CD14-positive monocyte (primary cell): ENCODE measurements around the gene ADIRF. TPM values are rescaled to one million over a fixed set of nuclear protein-coding genes. Genes with fewer than 3 reads are reported as not detected.

ENCODE experiments used
- DNase-seq, 3 donors: peaks; one replicate each; pipeline ENCODE4 v3.0.0-alpha.2; 2011 to 2022
- H2AFZ ChIP-seq: 2 replicates; pipeline ENCODE4 v1.6.0; 2012; ENCODE audit warnings: mild to moderate bottlenecking, low read depth, low read length, inconsistent platforms; ENCODE audit not compliant: insufficient read depth, poor library complexity, severe bottlenecking
- H3K27ac ChIP-seq, 2 donors: 1 replicate in 1 of 2; 2 replicates in 1 of 2; pipeline ENCODE4 v1.5.1; 2012 to 2013; ENCODE audit warnings: low read length in 2 of 2, control low read depth in 1 of 2, inconsistent platforms in 1 of 2, low read depth in 1 of 2, mild to moderate bottlenecking in 1 of 2
- H3K27me3 ChIP-seq, 2 donors: one replicate each; pipeline versions ENCODE4 v1.6.0 to v1.6.1; 2011 to 2013; ENCODE audit warnings: low read length in 2 of 2; ENCODE audit not compliant: control insufficient read depth in 2 of 2, insufficient read depth in 2 of 2
- H3K36me3 ChIP-seq, 2 donors: replicated peaks in 1 of 2; 1 replicate in 1 of 2; 2 replicates in 1 of 2; pipeline versions ENCODE4 v1.5.1 to v1.6.1; 2012 to 2013; ENCODE audit warnings: low read length in 2 of 2, control low read depth in 1 of 2, inconsistent platforms in 1 of 2, mild to moderate bottlenecking in 1 of 2; ENCODE audit not compliant: insufficient read depth in 2 of 2, control insufficient read depth in 1 of 2
- H3K4me1 ChIP-seq, 2 donors: 1 replicate in 1 of 2; 2 replicates in 1 of 2; pipeline versions ENCODE4 v1.5.1 to v1.6.1; 2012 to 2013; ENCODE audit warnings: low read length in 2 of 2, control low read depth in 1 of 2, inconsistent platforms in 1 of 2, mild to moderate bottlenecking in 1 of 2, moderate library complexity in 1 of 2; ENCODE audit not compliant: insufficient read depth in 2 of 2, control insufficient read depth in 1 of 2
- H3K4me2 ChIP-seq: replicated peaks from 2 replicates; pipeline ENCODE3; 2012; ENCODE audit warnings: low read length, moderate library complexity, mild to moderate bottlenecking; ENCODE audit not compliant: poor library complexity, severe bottlenecking; ENCODE audit errors: extremely low read depth
- H3K4me3 ChIP-seq, 3 experiments: fragments of 200-600 bp in 1 of 3; sonication (generic) in 1 of 3; replicated peaks in 1 of 3; 1 replicate in 2 of 3; 2 replicates in 1 of 3; pipeline ENCODE4 v1.5.1; 2011 to 2013; ENCODE audit warnings: low read length in 3 of 3, mild to moderate bottlenecking in 3 of 3, control low read depth in 2 of 3, low read depth in 2 of 3, inconsistent platforms in 1 of 3, moderate library complexity in 1 of 3
- H3K79me2 ChIP-seq: 2 replicates; pipeline ENCODE4 v1.6.0; 2012; ENCODE audit warnings: mild to moderate bottlenecking, control low read depth, inconsistent platforms, low read length, moderate library complexity; ENCODE audit not compliant: insufficient read depth
- H3K9ac ChIP-seq: 2 replicates; pipeline ENCODE4 v1.6.0; 2017; ENCODE audit warnings: low read length, mild to moderate bottlenecking; ENCODE audit not compliant: insufficient read depth, poor library complexity, severe bottlenecking
- H3K9me3 ChIP-seq, 2 donors: replicated peaks in 1 of 2; 1 replicate in 1 of 2; 2 replicates in 1 of 2; pipeline versions ENCODE4 v1.5.1 to v1.6.1; 2012 to 2013; ENCODE audit warnings: low read length in 2 of 2, control low read depth in 1 of 2; ENCODE audit not compliant: control insufficient read depth in 1 of 2, insufficient read depth in 1 of 2
- H4K20me1 ChIP-seq: 2 replicates; pipeline ENCODE4 v1.6.0; 2012; ENCODE audit warnings: mild to moderate bottlenecking, low read length, control low read depth, moderate library complexity; ENCODE audit not compliant: insufficient read depth
- H3K27ac Mint-ChIP-seq, 7 donors: one replicate each; pipeline ENCODE4 v1.8.0; 2020; ENCODE audit warnings: mild to moderate bottlenecking in 7 of 7, mixed read lengths in 7 of 7, moderate library complexity in 6 of 7, inconsistent platforms in 2 of 7
- H3K27me3 Mint-ChIP-seq, 3 donors: one replicate each; pipeline ENCODE4 v1.8.0; 2021 to 2022; ENCODE audit warnings: low read depth in 3 of 3, mild to moderate bottlenecking in 3 of 3, mixed read lengths in 3 of 3, moderate library complexity in 3 of 3, inconsistent platforms in 1 of 3
- H3K36me3 Mint-ChIP-seq, 2 donors: one replicate each; pipeline ENCODE4 v1.8.0; 2020; ENCODE audit warnings: mixed read lengths in 2 of 2, inconsistent platforms in 1 of 2, mild to moderate bottlenecking in 1 of 2
- H3K4me1 Mint-ChIP-seq: one replicate; pipeline ENCODE4 v1.8.0; 2020; ENCODE audit warnings: mild to moderate bottlenecking, mixed read lengths
- H3K4me3 Mint-ChIP-seq, 2 donors: one replicate each; pipeline ENCODE4 v1.8.0; 2020; ENCODE audit warnings: mild to moderate bottlenecking in 2 of 2, mixed read lengths in 2 of 2, moderate library complexity in 1 of 2
- H3K9me3 Mint-ChIP-seq, 7 donors: one replicate each; pipeline ENCODE4 v1.8.0; 2020 to 2022; ENCODE audit warnings: mixed read lengths in 7 of 7, mild to moderate bottlenecking in 6 of 7, moderate library complexity in 6 of 7, inconsistent platforms in 2 of 7
- WGBS: methylation state at CpG from one replicate; pipeline ENCODE4 v1.1.5; 2013; ENCODE audit warnings: missing lambda C conversion rate; ENCODE audit not compliant: insufficient coverage; 5-methylcytosine and 5-hydroxymethylcytosine counted together
- intact Hi-C, 2 donors: fragments of 100-400 bp; cut with micrococcal nuclease; formaldehyde crosslinking; loops; one replicate each; pipeline versions ENCODE4 v1.15.0 to v1.15.1; 2023
- polyA plus RNA-seq, 3 donors: library from polyadenylated mRNA; depleted of rRNA in 1 of 3; unstranded in 2 of 3; stranded (reverse) in 1 of 3; fragments of 300-500 nt in 2 of 3; fragments of >200 nt in 1 of 3; fragmentation: Illumina TruSeq in 2 of 3; gene quantifications; 1 replicate in 2 of 3; 2 replicates in 1 of 3; pipeline ENCODE4 v1.2.3, GENCODE V29; 2012 to 2021
- TF ChIP-seq, protein P1 (sequence below): fragments of 200-600 bp; IDR thresholded peaks from one replicate; pipeline ENCODE4 v1.8.0; 2022; ENCODE audit warnings: antibody characterized with exemption, mild to moderate bottlenecking

The ADIRF gene
- polyA plus RNA-seq, 3 donors, result 0.19 TPM; not detected in 2

- 80% methylated on average over 1 of the region's 16 CpGs for WGBS
- Histone ChIP-seq H3K4me3 (no peak overlapping the region), H2AFZ (peak overlapping the region; percentile 15), H3K27ac (no peak overlapping the region), H3K4me2 (no peak overlapping the region), H3K9me3 (peaks cover 12 to 24% of the 10 kb centered on the region in 2 donors), H3K4me1 (peaks cover 28 to 40% of the 10 kb centered on the region in 2 donors), H3K79me2 (no peaks in the 10 kb centered on the region), H3K9ac (no peak overlapping the region), H3K36me3 (no peaks in the 10 kb centered on the region), H3K27me3 (no peaks in the 10 kb centered on the region), H4K20me1 (no peaks in the 10 kb centered on the region)
- TF ChIP-seq, protein P1, sequence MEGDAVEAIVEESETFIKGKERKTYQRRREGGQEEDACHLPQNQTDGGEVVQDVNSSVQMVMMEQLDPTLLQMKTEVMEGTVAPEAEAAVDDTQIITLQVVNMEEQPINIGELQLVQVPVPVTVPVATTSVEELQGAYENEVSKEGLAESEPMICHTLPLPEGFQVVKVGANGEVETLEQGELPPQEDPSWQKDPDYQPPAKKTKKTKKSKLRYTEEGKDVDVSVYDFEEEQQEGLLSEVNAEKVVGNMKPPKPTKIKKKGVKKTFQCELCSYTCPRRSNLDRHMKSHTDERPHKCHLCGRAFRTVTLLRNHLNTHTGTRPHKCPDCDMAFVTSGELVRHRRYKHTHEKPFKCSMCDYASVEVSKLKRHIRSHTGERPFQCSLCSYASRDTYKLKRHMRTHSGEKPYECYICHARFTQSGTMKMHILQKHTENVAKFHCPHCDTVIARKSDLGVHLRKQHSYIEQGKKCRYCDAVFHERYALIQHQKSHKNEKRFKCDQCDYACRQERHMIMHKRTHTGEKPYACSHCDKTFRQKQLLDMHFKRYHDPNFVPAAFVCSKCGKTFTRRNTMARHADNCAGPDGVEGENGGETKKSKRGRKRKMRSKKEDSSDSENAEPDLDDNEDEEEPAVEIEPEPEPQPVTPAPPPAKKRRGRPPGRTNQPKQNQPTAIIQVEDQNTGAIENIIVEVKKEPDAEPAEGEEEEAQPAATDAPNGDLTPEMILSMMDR, result no peak
- intact Hi-C loops, result no loop called here
- H3K27me3 Mint-ChIP-seq, result peaks cover 4 to 6% (median 5%) of the 10 kb centered on the region in 3 donors
- H3K27ac Mint-ChIP-seq, result no peak overlapping the region
- H3K36me3 Mint-ChIP-seq, result peaks cover 0 to 6% of the 10 kb centered on the region in 2 donors
- peaks cover 29% of the 10 kb centered on the region for H3K4me1 Mint-ChIP-seq
- peaks cover 19 to 33% (median 26%) of the 10 kb centered on the region in 7 donors for H3K9me3 Mint-ChIP-seq
- H3K4me3 Mint-ChIP-seq, result no peak overlapping the region
- DNase-seq, result no peak
Measured at GRCh38 chr10:86955501-86956194, 12.6 kb upstream of the ADIRF start.

DNA sequence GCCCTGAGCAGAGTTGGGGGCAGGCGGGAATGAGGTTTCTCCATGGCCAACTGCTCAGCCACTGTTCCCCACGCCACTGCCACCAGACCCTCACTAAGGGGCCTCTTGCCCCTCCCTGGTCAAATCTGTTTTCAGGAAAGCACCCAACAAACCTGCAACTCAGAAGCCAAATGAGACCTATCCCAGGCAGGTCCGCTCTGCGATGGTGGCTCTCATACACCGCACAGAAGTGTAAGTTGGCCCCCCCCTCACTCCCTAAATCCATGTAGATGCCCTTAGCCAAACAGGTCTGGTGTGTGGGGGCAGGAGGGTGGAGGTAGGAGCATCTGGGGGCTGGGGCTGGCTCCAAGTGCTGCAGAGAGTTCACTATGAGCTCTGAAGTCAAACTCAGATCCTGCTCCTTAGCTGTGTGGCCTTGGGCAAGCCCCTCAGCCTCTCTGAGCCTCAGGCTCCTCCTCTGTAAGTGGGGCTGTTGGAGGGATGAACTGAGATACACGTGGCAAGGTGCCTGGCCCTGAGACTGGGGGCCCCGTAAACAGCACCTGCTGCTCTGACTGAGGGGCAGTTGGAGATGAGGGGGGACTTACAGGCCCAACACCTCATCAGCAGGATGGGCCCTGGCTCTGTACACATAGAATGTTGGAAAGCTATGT lies 12.0 kb upstream of the ADIRF start:
- DNase-seq, result no peak
- intact Hi-C loops, result no loop called here
- TF ChIP-seq, protein P1, result no peak

More for the DNA sequence above, 12.0 kb upstream of the ADIRF start:
- Histone ChIP-seq H4K20me1 (no peaks in the 10 kb centered on the region), H3K27ac (no peak overlapping the region), H3K36me3 (no peaks in the 10 kb centered on the region), H3K4me3 (no peak overlapping the region), H2AFZ (no peak overlapping the region), H3K9ac (no peak overlapping the region), H3K27me3 (no peaks in the 10 kb centered on the region), H3K4me2 (no peak overlapping the region), H3K79me2 (no peaks in the 10 kb centered on the region), H3K4me1 (peaks cover 28 to 40% of the 10 kb centered on the region in 2 donors), H3K9me3 (peaks cover 12 to 24% of the 10 kb centered on the region in 2 donors)
- Mint-ChIP-seq H3K9me3 (peaks cover 19 to 33% (median 26%) of the 10 kb centered on the region in 7 donors), H3K4me1 (peaks cover 29% of the 10 kb centered on the region), H3K27ac (no peak overlapping the region), H3K36me3 (peaks cover 0 to 6% of the 10 kb centered on the region in 2 donors), H3K27me3 (peaks cover 4 to 5% (median 4%) of the 10 kb centered on the region in 3 donors), H3K4me3 (no peak overlapping the region)
- 100% methylated on average over 2 of the region's 7 CpGs for WGBS
